Brain microvascular endothelial cell (primary cell): ENCODE data around the gene PHEX.

Experiments used
- DNase-seq: peaks from one replicate; pipeline ENCODE4 v3.0.0-alpha.2; 2020
- H3K27ac ChIP-seq: fragments of 250-450 bp; sonication (Bioruptor Pico); 2 replicates; pipeline ENCODE4 v1.5.1; 2020; ENCODE audit warnings: mild to moderate bottlenecking, moderate library complexity
- H3K27me3 ChIP-seq: fragments of 250-450 bp; sonication (Bioruptor Pico); replicated peaks from 2 replicates; pipeline ENCODE4 v1.5.1; 2020; ENCODE audit warnings: mild to moderate bottlenecking
- H3K36me3 ChIP-seq: fragments of 250-450 bp; sonication (Bioruptor Pico); replicated peaks from 2 replicates; pipeline ENCODE4 v1.5.1; 2020; ENCODE audit warnings: mild to moderate bottlenecking
- H3K4me3 ChIP-seq: 2 replicates; pipeline ENCODE4 v1.5.1; 2011; ENCODE audit warnings: low read depth, mild to moderate bottlenecking, control low read depth, low read length, moderate library complexity
- CTCF ChIP-seq: IDR thresholded peaks from 2 replicates; pipeline ENCODE4 v1.5.1; 2011; ENCODE audit warnings: low read depth, mild to moderate bottlenecking, moderate library complexity, low read length, control low read depth, inconsistent platforms; ENCODE audit errors: missing control alignments
- in situ Hi-C: cut with HindIII; loops from 2 replicates; pipeline ENCODE4 v1.10.0; 2017; ENCODE audit warnings: low sequenced_read_pairs, low pct_ligation_motif_present

Gene PHEX

GRCh38 chrX:22193851-22194659, 161.9 kb downstream of the PHEX start:
- Histone ChIP-seq H3K27ac (no peak overlapping the region), H3K27me3 (no peaks in the 10 kb centered on the region), H3K36me3 (no peaks in the 10 kb centered on the region), H3K4me3 (no peak overlapping the region)
- in situ Hi-C loops: no loop called here
- no peak for TF ChIP-seq CTCF
- DNase-seq: no peak

GRCh38 chrX:22194660-22194945, 162.5 kb downstream of the PHEX start:
- H3K27me3 ChIP-seq: no peaks in the 10 kb centered on the region
- no peak for DNase-seq
- TF ChIP-seq CTCF: no peak
- in situ Hi-C loops: no loop called here
- H3K36me3 ChIP-seq: no peaks in the 10 kb centered on the region
- H3K27ac ChIP-seq: no peak overlapping the region
- no peak overlapping the region for H3K4me3 ChIP-seq

- in situ Hi-C loops: no loop called here
- no peak overlapping the region for H3K27ac ChIP-seq
- H3K27me3 ChIP-seq: no peaks in the 10 kb centered on the region
- DNase-seq: no peak
- TF ChIP-seq CTCF: no peak
- no peak overlapping the region for H3K4me3 ChIP-seq
- H3K36me3 ChIP-seq: no peaks in the 10 kb centered on the region
Observed at GRCh38 chrX:22196149-22196548, 164.0 kb downstream of the PHEX start.

GRCh38 chrX:22202251-22202650, 170.1 kb downstream of the PHEX start:
- no peaks in the 10 kb centered on the region for H3K36me3 ChIP-seq
- H3K27ac ChIP-seq: no peak overlapping the region
- no peak for DNase-seq
- H3K27me3 ChIP-seq: no peaks in the 10 kb centered on the region
- TF ChIP-seq CTCF: no peak
- in situ Hi-C loops: no loop called here
- no peak overlapping the region for H3K4me3 ChIP-seq

- H3K27ac ChIP-seq: no peak overlapping the region
- in situ Hi-C loops: no loop called here
- H3K27me3 ChIP-seq: no peaks in the 10 kb centered on the region
- no peaks in the 10 kb centered on the region for H3K36me3 ChIP-seq
- no peak overlapping the region for H3K4me3 ChIP-seq
- TF ChIP-seq CTCF: no peak
- no peak for DNase-seq
Observed at GRCh38 chrX:22203186-22203585, 171.1 kb downstream of the PHEX start.

GRCh38 chrX:22206781-22207180, 174.7 kb downstream of the PHEX start:
- TF ChIP-seq CTCF: no peak
- in situ Hi-C loops: no loop called here
- Histone ChIP-seq H3K36me3 (no peaks in the 10 kb centered on the region), H3K27ac (no peak overlapping the region), H3K4me3 (no peak overlapping the region), H3K27me3 (no peaks in the 10 kb centered on the region)
- no peak for DNase-seq
